WTC11 (cell line): ENCODE measurements around the gene KDM1A.

Experiments used
- CREB1 ChIP-seq: sonication (generic); formaldehyde crosslinking; IDR thresholded peaks from 2 replicates; pipeline ENCODE4 v1.8.0; 2023; ENCODE audit warnings: mild to moderate bottlenecking, missing genetic modification reagents
- TEAD4 ChIP-seq: sonication (generic); formaldehyde crosslinking; IDR thresholded peaks from 2 replicates; pipeline ENCODE4 v1.8.0; 2022; ENCODE audit warnings: mild to moderate bottlenecking, missing genetic modification reagents
- TF ChIP-seq, protein P1 (sequence below): fragments of 200-600 bp; IDR thresholded peaks from 2 replicates; pipeline ENCODE4 v1.8.0; 2022; ENCODE audit warnings: antibody characterized with exemption

GRCh38 chr1:23114424-23115079, 95.3 kb downstream of the KDM1A start:
- TF ChIP-seq, protein P1, sequence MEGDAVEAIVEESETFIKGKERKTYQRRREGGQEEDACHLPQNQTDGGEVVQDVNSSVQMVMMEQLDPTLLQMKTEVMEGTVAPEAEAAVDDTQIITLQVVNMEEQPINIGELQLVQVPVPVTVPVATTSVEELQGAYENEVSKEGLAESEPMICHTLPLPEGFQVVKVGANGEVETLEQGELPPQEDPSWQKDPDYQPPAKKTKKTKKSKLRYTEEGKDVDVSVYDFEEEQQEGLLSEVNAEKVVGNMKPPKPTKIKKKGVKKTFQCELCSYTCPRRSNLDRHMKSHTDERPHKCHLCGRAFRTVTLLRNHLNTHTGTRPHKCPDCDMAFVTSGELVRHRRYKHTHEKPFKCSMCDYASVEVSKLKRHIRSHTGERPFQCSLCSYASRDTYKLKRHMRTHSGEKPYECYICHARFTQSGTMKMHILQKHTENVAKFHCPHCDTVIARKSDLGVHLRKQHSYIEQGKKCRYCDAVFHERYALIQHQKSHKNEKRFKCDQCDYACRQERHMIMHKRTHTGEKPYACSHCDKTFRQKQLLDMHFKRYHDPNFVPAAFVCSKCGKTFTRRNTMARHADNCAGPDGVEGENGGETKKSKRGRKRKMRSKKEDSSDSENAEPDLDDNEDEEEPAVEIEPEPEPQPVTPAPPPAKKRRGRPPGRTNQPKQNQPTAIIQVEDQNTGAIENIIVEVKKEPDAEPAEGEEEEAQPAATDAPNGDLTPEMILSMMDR, result no peak
- TF ChIP-seq TEAD4 (no peak), CREB1 (CRISPR knock-in tag) (no peak)
